ENCODE results near the gene SNAPC4.

Gene SNAPC4

DNA sequence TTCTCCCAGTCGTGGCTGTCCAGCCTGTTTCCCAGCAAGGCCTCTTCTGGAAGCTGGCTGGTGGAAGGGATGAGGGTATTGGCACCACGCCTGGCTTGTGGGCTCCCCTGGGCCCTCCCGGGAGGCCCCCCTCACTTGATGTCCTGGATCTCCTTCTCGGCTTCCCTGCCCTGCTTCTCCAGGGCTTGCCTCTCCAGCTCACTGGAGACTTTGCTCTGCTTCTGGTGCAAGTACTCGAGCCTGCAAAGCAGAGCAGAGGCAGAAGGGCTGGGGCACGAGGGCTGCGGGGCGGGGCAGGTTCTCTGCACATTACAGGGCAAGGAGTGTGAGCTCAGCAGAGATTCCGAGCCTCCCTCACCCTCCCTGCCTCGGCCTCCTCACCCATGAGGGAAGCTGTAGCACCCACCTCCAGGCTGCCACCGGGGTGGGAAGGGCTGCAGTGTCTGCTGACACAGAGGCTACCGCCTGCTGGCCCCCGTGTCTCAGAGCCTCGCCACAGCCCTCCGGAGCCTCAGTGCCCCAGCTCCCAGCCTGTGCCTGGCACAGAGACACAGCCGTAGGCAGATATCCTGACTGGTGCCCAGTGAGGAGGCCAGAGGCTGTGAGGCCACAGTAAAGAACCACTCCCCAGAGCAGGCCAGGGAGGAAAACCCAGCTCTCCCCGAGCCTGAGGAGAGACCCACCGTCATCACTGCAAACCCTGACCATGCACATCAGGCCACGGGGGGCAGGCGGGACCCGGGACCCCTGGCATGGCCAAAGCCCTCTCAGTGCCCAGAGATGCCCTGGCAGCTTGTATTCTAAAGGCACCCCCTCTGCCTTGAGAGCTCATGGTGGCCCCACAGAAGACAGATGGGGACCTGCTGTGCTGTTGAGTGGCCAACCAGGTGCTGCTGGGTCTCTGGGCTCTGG lies 7.2 kb downstream of the SNAPC4 start:
- no peak for DNase-seq (ENCODE audit: low read depth, low spot score)

GRCh38 chr9:136391737-136392537 lies 8.0 kb downstream of the SNAPC4 start:
- no peak for DNase-seq (ENCODE audit: low read depth, low spot score)

- DNase-seq (ENCODE audit: low read depth, low spot score), result no peak
Measured at GRCh38 chr9:136389396-136389795, 10.6 kb downstream of the SNAPC4 start.

GRCh38 chr9:136387217-136387616 lies 12.8 kb downstream of the SNAPC4 start:
- DNase-seq (ENCODE audit: low read depth, low spot score), result no peak

DNA sequence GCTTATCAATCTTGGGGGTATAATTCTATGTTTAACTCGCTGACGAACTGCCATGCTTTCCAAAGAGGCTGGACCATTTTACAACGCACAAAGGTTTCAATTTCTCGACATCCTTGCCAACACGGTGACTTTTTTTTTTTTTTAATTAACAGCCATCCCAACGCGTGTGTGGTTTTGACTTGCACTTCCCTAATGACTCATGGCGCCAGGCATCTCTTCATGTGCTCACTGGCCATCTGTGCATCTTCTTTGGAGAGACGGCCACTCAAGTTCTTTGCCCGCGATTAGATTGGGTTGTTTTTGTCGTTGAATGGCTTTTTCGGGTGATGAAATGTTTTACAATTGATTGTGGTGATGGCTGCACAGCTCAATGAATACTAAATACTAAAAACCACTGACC lies 14.0 kb downstream of the SNAPC4 start:
- no peak for DNase-seq (ENCODE audit: low read depth, low spot score)

DNA sequence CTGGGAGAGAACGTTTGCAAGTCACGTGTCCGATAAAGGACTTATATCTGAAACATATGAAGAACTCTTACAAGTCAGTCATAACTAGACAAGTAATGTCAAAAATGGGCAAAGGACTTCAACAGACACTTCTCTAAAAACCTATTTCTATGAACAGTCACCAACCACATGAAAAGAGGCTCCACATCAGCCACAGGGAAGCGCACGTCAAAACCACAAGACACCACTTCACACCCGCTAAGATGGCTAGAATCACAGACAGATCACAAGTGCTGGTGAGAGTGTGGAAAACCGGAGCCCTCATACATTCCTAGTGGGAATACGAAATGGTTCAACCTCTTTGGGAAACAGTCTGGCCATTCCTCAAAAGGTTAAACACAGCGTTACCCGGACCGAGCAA lies 15.0 kb downstream of the SNAPC4 start:
- DNase-seq (ENCODE audit: low read depth, low spot score), result no peak

- no peak for DNase-seq (ENCODE audit: low read depth, low spot score)
Measured at GRCh38 chr9:136383436-136383835, 16.5 kb downstream of the SNAPC4 start.

- DNase-seq (ENCODE audit: low read depth, low spot score), result no peak
Measured at GRCh38 chr9:136381966-136382513, 17.9 kb downstream of the SNAPC4 start.

GRCh38 chr9:136381311-136381710 lies 18.7 kb downstream of the SNAPC4 start:
- no peak for DNase-seq (ENCODE audit: low read depth, low spot score)

DNA sequence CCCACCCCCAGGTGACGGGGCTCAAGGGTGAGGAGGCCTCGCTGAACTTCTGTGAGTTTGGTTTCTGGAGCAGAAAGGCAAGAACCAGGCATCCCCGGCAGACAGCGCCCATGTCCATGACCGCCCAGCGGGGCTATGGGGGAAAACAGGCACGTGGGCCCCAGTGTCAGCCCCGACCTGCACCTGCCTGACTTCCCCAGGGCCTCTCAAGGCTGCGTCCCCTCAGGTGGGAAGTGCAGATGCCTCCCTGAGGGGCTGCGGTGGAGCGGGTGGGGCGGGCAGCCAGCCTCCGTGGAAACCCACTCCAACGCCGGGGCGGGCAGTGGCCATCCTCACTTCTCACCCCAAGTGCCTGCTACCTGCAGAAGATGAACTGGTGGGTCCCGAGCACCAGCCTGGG lies 19.6 kb downstream of the SNAPC4 start:
- DNase-seq (ENCODE audit: low read depth, low spot score), result no peak

DNA sequence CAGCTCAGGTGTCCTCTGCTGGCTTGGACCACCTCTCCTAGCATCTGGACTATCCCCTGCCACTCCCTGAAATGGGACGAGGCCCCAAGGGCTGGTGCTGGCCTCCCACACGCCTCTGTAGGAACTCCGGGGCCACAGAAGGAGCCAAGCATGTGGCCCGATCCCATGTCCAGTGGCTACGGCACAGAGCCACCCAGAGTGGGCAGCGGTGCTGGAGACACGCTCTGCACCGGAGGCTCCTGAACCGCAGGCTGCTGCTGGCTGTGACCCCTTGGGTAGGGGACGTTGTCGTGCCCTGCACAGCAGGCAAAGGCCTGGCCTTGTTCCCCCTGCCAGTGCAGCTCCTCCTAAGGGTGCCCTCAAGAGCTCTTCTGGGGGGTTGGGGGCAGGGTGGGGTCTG lies 20.1 kb downstream of the SNAPC4 start:
- no peak for DNase-seq (ENCODE audit: low read depth, low spot score)

DNA sequence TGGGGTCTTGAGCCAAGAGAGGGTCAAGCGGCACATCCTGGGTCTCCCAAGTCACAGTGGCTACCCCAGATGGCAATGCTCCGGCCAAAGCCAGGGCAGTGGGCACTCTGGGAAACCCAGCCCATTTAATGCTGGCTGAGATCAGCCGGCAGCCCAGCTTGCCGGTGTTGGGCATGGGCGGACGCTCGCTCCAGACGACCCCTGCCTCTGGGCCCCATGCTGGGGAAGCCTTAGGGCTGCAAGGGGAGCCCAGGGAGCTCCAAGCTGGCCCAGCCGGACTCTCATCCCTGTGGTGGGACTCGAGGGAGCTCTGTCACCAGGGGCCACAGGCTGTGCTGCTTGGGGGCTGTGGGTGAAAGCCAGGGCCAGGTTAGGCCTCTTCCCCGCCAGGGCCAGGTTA lies 20.6 kb downstream of the SNAPC4 start:
- DNase-seq (ENCODE audit: low read depth, low spot score), result no peak

GRCh38 chr9:136379003-136379287 lies 21.0 kb downstream of the SNAPC4 start:
- DNase-seq (ENCODE audit: low read depth, low spot score), result no peak

- no peak for DNase-seq (ENCODE audit: low read depth, low spot score)
Measured at GRCh38 chr9:136378170-136379002, 21.6 kb downstream of the SNAPC4 start.

- no peak for DNase-seq (ENCODE audit: low read depth, low spot score)
Measured at GRCh38 chr9:136377341-136378169, 22.4 kb downstream of the SNAPC4 start.

DNA sequence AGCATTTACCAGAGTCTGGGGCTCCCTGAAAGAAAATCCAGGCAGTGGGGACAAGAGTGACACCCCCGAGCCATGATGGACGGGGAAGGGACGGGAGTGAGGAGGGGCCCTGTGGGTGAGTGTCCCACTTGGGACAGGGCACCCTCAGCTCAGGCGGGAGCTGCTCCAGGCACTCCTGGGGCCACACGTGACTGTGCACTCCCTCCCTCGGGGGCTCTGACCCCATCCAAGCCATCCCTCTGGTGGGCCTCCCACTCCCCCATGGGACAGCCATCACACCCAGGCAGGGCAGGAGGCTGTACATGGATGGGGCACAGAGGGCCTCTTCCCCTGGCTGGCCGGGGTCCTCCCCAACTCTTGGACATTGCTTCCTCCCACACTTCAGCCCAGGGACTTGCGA lies 23.5 kb downstream of the SNAPC4 start:
- no peak for DNase-seq (ENCODE audit: low read depth, low spot score)

- no peak for DNase-seq (ENCODE audit: low read depth, low spot score)
Measured at GRCh38 chr9:136375096-136375495, 24.9 kb downstream of the SNAPC4 start.

DNA sequence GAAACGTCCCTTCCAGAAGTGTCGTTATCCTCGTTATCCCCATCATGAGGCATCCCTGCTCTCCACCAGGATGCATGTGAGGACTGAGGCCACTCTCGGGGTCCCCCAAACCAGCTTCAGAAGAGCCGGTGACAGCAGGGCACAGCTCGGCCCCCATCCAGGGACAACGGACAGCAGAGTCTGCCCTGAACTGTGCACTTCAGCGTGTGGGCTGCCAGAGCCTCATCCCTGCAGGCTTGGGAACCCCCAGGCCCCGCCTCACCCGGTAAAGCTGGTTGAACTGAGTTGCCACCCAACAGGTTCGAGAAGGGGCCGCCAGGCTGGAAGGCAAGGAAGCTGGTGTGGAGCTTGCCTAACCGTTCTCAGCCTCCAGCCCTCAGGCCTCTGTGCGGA lies 25.8 kb downstream of the SNAPC4 start:
- no peak for DNase-seq (ENCODE audit: low read depth, low spot score)

GRCh38 chr9:136373300-136374182 lies 26.4 kb downstream of the SNAPC4 start, which contains the start of gene CARD9:
Gene CARD9 (minus strand): TSS chr9:136373669. CDS start chr9:136372078, 1,591 bp downstream.
- no peak for DNase-seq (ENCODE audit: low read depth, low spot score)
